IMR-90 (cell line): ENCODE measurements around the gene TRMT10A. TPM values are rescaled to one million over a fixed set of nuclear protein-coding genes. Genes with fewer than 3 reads are reported as not detected.

Experiments
- ATAC-seq: fragments of 200-7000 bp; cut with Tn5 transposase; 2 replicates; pipeline ENCODE4 v1.9.1; 2020; ENCODE audit warnings: low read depth, mild to moderate bottlenecking, moderate library complexity
- BruUV-seq: library from RNA; stranded (reverse); fragments of 400-500 nt; replicated peaks from 2 replicates; lab custom pipeline; 2021; lab: Mats Ljungman, UMichigan
- CTCF ChIA-PET: fragments of 300-600 bp; formaldehyde crosslinking; extraction: SDS; loops from one replicate; lab custom pipeline; 2021; ENCODE audit warnings: antibody characterized with exemption; lab: Yijun Ruan, JAX
- POLR2A ChIA-PET: fragments of 300-600 bp; sonication (Branson Sonifier 250); formaldehyde crosslinking; loops from one replicate; lab custom pipeline; 2022; ENCODE audit warnings: antibody characterized with exemption; ENCODE audit not compliant: unreplicated experiment; lab: Charles Lee
- DNase-seq: peaks from one replicate; pipeline ENCODE4 v3.0.0; 2013
- H2AFZ ChIP-seq: replicated peaks from 2 replicates; pipeline ENCODE3; 2013; ENCODE audit warnings: low read length, mild to moderate bottlenecking; ENCODE audit not compliant: poor library complexity
- H2AK5ac ChIP-seq: 2 replicates; pipeline ENCODE4 v1.6.1; 2013; ENCODE audit warnings: low read depth, low read length, inconsistent platforms
- H2AK9ac ChIP-seq: replicated peaks from 2 replicates; pipeline ENCODE3; 2013; ENCODE audit warnings: mild to moderate bottlenecking, low read depth, low read length, moderate library complexity; ENCODE audit not compliant: poor library complexity
- H2BK120ac ChIP-seq: 2 replicates; pipeline ENCODE4 v1.6.1; 2013; ENCODE audit warnings: low read depth, low read length, inconsistent platforms
- H2BK15ac ChIP-seq: 3 replicates; pipeline ENCODE4 v1.6.1; 2013; ENCODE audit warnings: low read depth, low read length, inconsistent platforms
- H2BK20ac ChIP-seq: 2 replicates; pipeline ENCODE4 v1.6.1; 2013; ENCODE audit warnings: low read depth, mild to moderate bottlenecking, inconsistent platforms, low read length, moderate library complexity
- H2BK5ac ChIP-seq: 2 replicates; pipeline ENCODE4 v1.6.1; 2013; ENCODE audit warnings: mild to moderate bottlenecking, low read depth, low read length, inconsistent platforms; ENCODE audit not compliant: poor library complexity, severe bottlenecking
- H3K14ac ChIP-seq: replicated peaks from 2 replicates; pipeline ENCODE4 v1.6.1; 2013; ENCODE audit warnings: low read depth, low read length, inconsistent platforms
- H3K18ac ChIP-seq: 2 replicates; pipeline ENCODE4 v1.6.1; 2013; ENCODE audit warnings: low read depth, low read length, control low read depth
- H3K23ac ChIP-seq: 2 replicates; pipeline ENCODE4 v1.6.1; 2013; ENCODE audit warnings: low read depth, low read length, inconsistent platforms
- H3K27ac ChIP-seq: 2 replicates; pipeline ENCODE4 v1.5.1; 2013; ENCODE audit warnings: mild to moderate bottlenecking, control low read depth, low read length; ENCODE audit not compliant: insufficient read depth
- H3K27me3 ChIP-seq: 2 replicates; pipeline ENCODE4 v1.6.1; 2013; ENCODE audit warnings: low read length; ENCODE audit not compliant: control insufficient read depth, insufficient read depth
- H3K36me3 ChIP-seq: 2 replicates; pipeline ENCODE4 v1.6.1; 2013; ENCODE audit warnings: low read length, mixed read lengths; ENCODE audit not compliant: control insufficient read depth, insufficient read depth
- H3K4ac ChIP-seq: 2 replicates; pipeline ENCODE4 v1.6.1; 2013; ENCODE audit warnings: low read depth, low read length, inconsistent platforms
- H3K4me1 ChIP-seq: 2 replicates; pipeline ENCODE4 v1.6.1; 2013; ENCODE audit warnings: low read length, mixed read lengths; ENCODE audit not compliant: control insufficient read depth, insufficient read depth
- H3K4me2 ChIP-seq: 2 replicates; pipeline ENCODE4 v1.6.1; 2013; ENCODE audit warnings: low read depth, mild to moderate bottlenecking, control low read depth, low read length, moderate library complexity
- H3K4me3 ChIP-seq: 2 replicates; pipeline ENCODE4 v1.5.1; 2013; ENCODE audit warnings: low read depth, mild to moderate bottlenecking, control low read depth, low read length, moderate library complexity; ENCODE audit not compliant: insufficient read depth
- H3K56ac ChIP-seq: 2 replicates; pipeline ENCODE4 v1.6.1; 2013; ENCODE audit warnings: low read length, inconsistent platforms; ENCODE audit not compliant: insufficient read depth; ENCODE audit errors: extremely low read depth
- H3K79me1 ChIP-seq, 2 experiments: 2 replicates each; pipeline ENCODE4 v1.6.1; 2013; ENCODE audit warnings: low read length in 2 of 2, inconsistent platforms in 1 of 2, low read depth in 1 of 2
- H3K9ac ChIP-seq: 2 replicates; pipeline ENCODE4 v1.6.1; 2013; ENCODE audit warnings: low read depth, low read length, control low read depth
- H3K9me1 ChIP-seq: 2 replicates; pipeline ENCODE4 v1.6.1; 2013; ENCODE audit warnings: low read length, inconsistent platforms; ENCODE audit not compliant: insufficient read depth
- H3K9me3 ChIP-seq: 2 replicates; pipeline ENCODE4 v1.6.1; 2013; ENCODE audit warnings: low read length; ENCODE audit not compliant: control insufficient read depth, insufficient read depth
- H4K20me1 ChIP-seq: 2 replicates; pipeline ENCODE4 v1.6.1; 2013; ENCODE audit warnings: low read length, inconsistent platforms; ENCODE audit not compliant: insufficient read depth
- H4K5ac ChIP-seq: 2 replicates; pipeline ENCODE4 v1.6.1; 2013; ENCODE audit warnings: mild to moderate bottlenecking, low read depth, low read length, control low read depth
- H4K8ac ChIP-seq, 2 experiments: 2 replicates each; pipeline ENCODE4 v1.6.1; 2013; ENCODE audit warnings: low read depth in 2 of 2, low read length in 2 of 2, control low read depth in 1 of 2, inconsistent platforms in 1 of 2
- H4K91ac ChIP-seq: 2 replicates; pipeline ENCODE4 v1.6.1; 2013; ENCODE audit warnings: low read depth, low read length, inconsistent platforms; ENCODE audit not compliant: insufficient read depth
- BHLHE40 ChIP-seq: fragments of 150-350 bp; IDR thresholded peaks from 2 replicates; pipeline ENCODE4 v1.6.1; 2016; ENCODE audit warnings: mild to moderate bottlenecking, low read depth, low read length
- CEBPB ChIP-seq: IDR thresholded peaks from 2 replicates; pipeline ENCODE4 v1.6.1; 2012; ENCODE audit warnings: low read depth, low read length, improper control_type of control experiment
- CHD1 ChIP-seq: IDR thresholded peaks from 2 replicates; pipeline ENCODE4 v1.6.1; 2012; ENCODE audit warnings: low read depth, low read length, improper control_type of control experiment
- CTCF ChIP-seq: conservative IDR thresholded peaks from 2 replicates; pipeline ENCODE4 v1.5.1; 2012; ENCODE audit warnings: mild to moderate bottlenecking, low read depth, low read length, improper control_type of control experiment
- ELK1 ChIP-seq: fragments of 150-350 bp; IDR thresholded peaks from 2 replicates; pipeline ENCODE4 v1.6.1; 2016; ENCODE audit warnings: low read depth, mild to moderate bottlenecking, low read length, moderate library complexity, borderline replicate concordance
- FOS ChIP-seq: fragments of 150-350 bp; IDR thresholded peaks from 2 replicates; pipeline ENCODE4 v1.6.1; 2016; ENCODE audit warnings: low read depth, low read length
- MAFK ChIP-seq: IDR thresholded peaks from 2 replicates; pipeline ENCODE4 v1.6.1; 2012; ENCODE audit warnings: low read depth, low read length, improper control_type of control experiment
- MAZ ChIP-seq: IDR thresholded peaks from 2 replicates; pipeline ENCODE4 v1.6.1; 2012; ENCODE audit warnings: low read depth, mild to moderate bottlenecking, low read length, improper control_type of control experiment, moderate library complexity, borderline replicate concordance
- MXI1 ChIP-seq: IDR thresholded peaks from 2 replicates; pipeline ENCODE4 v1.6.1; 2012; ENCODE audit warnings: low read depth, mild to moderate bottlenecking, low read length, moderate library complexity, borderline replicate concordance
- NFE2L2 ChIP-seq: fragments of 150-350 bp; IDR thresholded peaks from 2 replicates; pipeline ENCODE4 v1.6.1; 2016; ENCODE audit warnings: low read depth, mild to moderate bottlenecking, low read length
- POLR2A ChIP-seq: IDR thresholded peaks from 2 replicates; pipeline ENCODE4 v1.6.1; 2012; ENCODE audit warnings: mild to moderate bottlenecking, low read depth, low read length
- RAD21 ChIP-seq: IDR thresholded peaks from 2 replicates; pipeline ENCODE4 v1.6.1; 2012; ENCODE audit warnings: low read length, improper control_type of control experiment
- RCOR1 ChIP-seq: IDR thresholded peaks from 2 replicates; pipeline ENCODE4 v1.6.1; 2012; ENCODE audit warnings: mild to moderate bottlenecking, low read length, improper control_type of control experiment; ENCODE audit not compliant: insufficient replicate concordance
- RFX5 ChIP-seq: IDR thresholded peaks from 2 replicates; pipeline ENCODE4 v1.8.0; 2012; ENCODE audit warnings: low read depth, mild to moderate bottlenecking, low read length, moderate library complexity
- SMC3 ChIP-seq: fragments of 150-350 bp; IDR thresholded peaks from 2 replicates; pipeline ENCODE4 v1.6.1; 2016; ENCODE audit warnings: low read depth, mild to moderate bottlenecking, antibody characterized with exemption, low read length, moderate library complexity
- WGBS, 2 experiments: methylation state at CpG; one replicate each; pipeline versions ENCODE4 v1.1.5 to v1.1.7; 2013; ENCODE audit warnings: missing lambda C conversion rate in 2 of 2; ENCODE audit not compliant: insufficient read length in 1 of 2; ENCODE audit errors: extremely low coverage in 2 of 2; 5-methylcytosine and 5-hydroxymethylcytosine counted together
- dilution Hi-C: fragments of 300-500 bp; cut with HindIII; formaldehyde crosslinking; loops from one replicate; pipeline ENCODE4 v1.14.3; 2018; ENCODE audit warnings: low sequenced_read_pairs; ENCODE audit not compliant: unreplicated experiment
- in situ Hi-C: fragments of 300-500 bp; cut with MboI; formaldehyde crosslinking; loops from 3 replicates; pipeline ENCODE4 v1.14.3; 2019; ENCODE audit warnings: low sequenced_read_pairs, inconsistent platforms, mixed read lengths
- intact Hi-C: fragments of 100-400 bp; cut with micrococcal nuclease; formaldehyde crosslinking; loops from 2 replicates; pipeline ENCODE4 v1.10.0; 2022
- polyA plus RNA-seq, 3 experiments: library from polyadenylated mRNA; depleted of rRNA; stranded (reverse); fragments of >200 nt; gene quantifications; 2 replicates each; pipeline ENCODE4 v1.2.3, GENCODE V29; 2012; ENCODE audit warnings: low replicate concordance in 1 of 3
- total RNA-seq: library from RNA; depleted of rRNA; stranded (reverse); fragments of >200 nt; gene quantifications from 2 replicates; pipeline ENCODE4 v1.2.3, GENCODE V29; 2012
- TF ChIP-seq, protein P1 (sequence below): fragments of 150-350 bp; IDR thresholded peaks from 2 replicates; pipeline ENCODE4 v1.6.1; 2017; ENCODE audit warnings: mild to moderate bottlenecking, antibody characterized with exemption, low read length, low read depth

TRMT10A gene
- total and polyA plus RNA-seq, 2 of the 4 experiments (the other 2 are of a cell fraction), result 3.8 to 4.3 TPM

- H3K56ac ChIP-seq, result no peak overlapping the region
- no peak overlapping the region for H3K23ac ChIP-seq
- ChIA-PET POLR2A (no interaction called here), CTCF (interaction anchor here (0.6 kb wide), 1 partner anchor 8 kb away, joined by 3 read pairs; no protein-coding TSS in a partner anchor)
- no peak overlapping the region for H2AK5ac ChIP-seq
- no peak overlapping the region for H2BK15ac ChIP-seq
- H3K18ac ChIP-seq, result no peak overlapping the region
- no TSS peak for BruUV-seq
- no peak for ATAC-seq
- no peaks in the 10 kb centered on the region for H4K20me1 ChIP-seq
- H4K91ac ChIP-seq, result no peak overlapping the region
- H3K9ac ChIP-seq, result no peak overlapping the region
- no peak overlapping the region for H2BK20ac ChIP-seq
- no peaks in the 10 kb centered on the region for H3K36me3 ChIP-seq
- H3K4ac ChIP-seq, result no peak overlapping the region
- dilution Hi-C loops (no loop called here), in situ Hi-C loops (no loop called here), intact Hi-C loops (no loop called here)
- no peak for TF ChIP-seq CTCF
- TF ChIP-seq POLR2A, result no peak
- TF ChIP-seq, protein P1, sequence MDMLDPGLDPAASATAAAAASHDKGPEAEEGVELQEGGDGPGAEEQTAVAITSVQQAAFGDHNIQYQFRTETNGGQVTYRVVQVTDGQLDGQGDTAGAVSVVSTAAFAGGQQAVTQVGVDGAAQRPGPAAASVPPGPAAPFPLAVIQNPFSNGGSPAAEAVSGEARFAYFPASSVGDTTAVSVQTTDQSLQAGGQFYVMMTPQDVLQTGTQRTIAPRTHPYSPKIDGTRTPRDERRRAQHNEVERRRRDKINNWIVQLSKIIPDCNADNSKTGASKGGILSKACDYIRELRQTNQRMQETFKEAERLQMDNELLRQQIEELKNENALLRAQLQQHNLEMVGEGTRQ, result no peak
- TF ChIP-seq NFE2L2, result no peak
- no peak for TF ChIP-seq RAD21
- TF ChIP-seq MXI1, result no peak
- TF ChIP-seq RFX5, result no peak
- no peak for TF ChIP-seq SMC3
- no peak for TF ChIP-seq ELK1
- TF ChIP-seq CEBPB, result no peak
- TF ChIP-seq RCOR1, result no peak
- no peak for TF ChIP-seq FOS
- no peak for TF ChIP-seq BHLHE40
- TF ChIP-seq MAFK, result no peak
- no peak for TF ChIP-seq MAZ
- no peak for TF ChIP-seq CHD1
- DNase-seq, result no peak
- H3K9me3 ChIP-seq, result no peaks in the 10 kb centered on the region
- no peak overlapping the region for H4K5ac ChIP-seq
- H3K14ac ChIP-seq, result no peak overlapping the region
- no peak overlapping the region for H2BK120ac ChIP-seq
- H4K8ac ChIP-seq, result no peak overlapping the region
- no peaks in the 10 kb centered on the region for H3K4me1 ChIP-seq
- whole genome bisulfite sequencing, 2 experiments, result no CpG with 5 or more reads among the region's 1 CpG
- H3K4me3 ChIP-seq, result no peak overlapping the region
- H3K27ac ChIP-seq, result no peak overlapping the region
- H3K9me1 ChIP-seq, result no peaks in the 10 kb centered on the region
- no peak overlapping the region for H2BK5ac ChIP-seq
- H2AK9ac ChIP-seq, result no peak overlapping the region
- no peaks in the 10 kb centered on the region for H3K79me1 ChIP-seq
- no peak overlapping the region for H3K4me2 ChIP-seq
- no peak overlapping the region for H2AFZ ChIP-seq
- no peaks in the 10 kb centered on the region for H3K27me3 ChIP-seq
Observed at GRCh38 chr4:99585516-99585915, 21.7 kb upstream of the TRMT10A start.
